HEK293T (cell line): ENCODE data around the gene OST4.
"Not testable (repeated sequence)": the region's sequence is repeated elsewhere in the genome, so short reads cannot be mapped to it uniquely, and the experiment has no call there.

Experiments
- CTCF ChIA-PET: fragments of 350-600 bp; formaldehyde crosslinking; extraction: SDS; loops from one replicate; lab custom pipeline; 2021; ENCODE audit warnings: antibody characterized with exemption, inconsistent platforms; lab: Yijun Ruan, JAX
- POLR2A ChIA-PET: fragments of 350-600 bp; formaldehyde crosslinking; extraction: SDS; loops from one replicate; lab custom pipeline; 2020; ENCODE audit warnings: antibody characterized with exemption, inconsistent platforms; lab: Yijun Ruan, JAX
- DNase-seq: peaks from one replicate; pipeline ENCODE4 v3.0.0; 2012; ENCODE audit warnings: mixed read lengths; ENCODE audit errors: extremely low spot score
- ARNT ChIP-seq: fragments of 450-650 bp; IDR thresholded peaks from 2 replicates; pipeline ENCODE4 v1.6.1; 2017; ENCODE audit warnings: mild to moderate bottlenecking
- BHLHE40 ChIP-seq: fragments of 450-650 bp; IDR thresholded peaks from 2 replicates; pipeline ENCODE4 v1.6.1; 2016; ENCODE audit warnings: mild to moderate bottlenecking, moderate library complexity, borderline replicate concordance
- CTBP1 ChIP-seq: fragments of 450-650 bp; IDR thresholded peaks from 2 replicates; pipeline ENCODE4 v1.6.1; 2016; ENCODE audit warnings: borderline replicate concordance
- ELF4 ChIP-seq: fragments of 450-650 bp; IDR thresholded peaks from 2 replicates; pipeline ENCODE4 v1.6.1; 2017; ENCODE audit warnings: antibody characterized with exemption
- FOXA1 ChIP-seq: fragments of 450-650 bp; IDR thresholded peaks from 2 replicates; pipeline ENCODE4 v1.6.1; 2016; ENCODE audit warnings: mild to moderate bottlenecking
- FOXK2 ChIP-seq: fragments of 450-650 bp; IDR thresholded peaks from 2 replicates; pipeline ENCODE4 v1.6.1; 2016; ENCODE audit warnings: mild to moderate bottlenecking
- FOXM1 ChIP-seq: fragments of 450-650 bp; IDR thresholded peaks from 2 replicates; pipeline ENCODE4 v1.6.1; 2017; ENCODE audit warnings: mild to moderate bottlenecking, borderline replicate concordance
- HDGF ChIP-seq: fragments of 450-650 bp; IDR thresholded peaks from 2 replicates; pipeline ENCODE4 v1.6.1; 2017; ENCODE audit warnings: antibody characterized with exemption, borderline replicate concordance
- L3MBTL2 ChIP-seq: fragments of 450-650 bp; conservative IDR thresholded peaks from 2 replicates; pipeline ENCODE4 v1.6.1; 2016; ENCODE audit warnings: mild to moderate bottlenecking
- LEF1 ChIP-seq: fragments of 450-650 bp; IDR thresholded peaks from 2 replicates; pipeline ENCODE4 v1.6.1; 2017; ENCODE audit warnings: mild to moderate bottlenecking, borderline replicate concordance
- NFRKB ChIP-seq: fragments of 450-650 bp; IDR thresholded peaks from 2 replicates; pipeline ENCODE4 v1.6.1; 2016; ENCODE audit warnings: mild to moderate bottlenecking, moderate library complexity
- PKNOX1 ChIP-seq: fragments of 450-650 bp; IDR thresholded peaks from 2 replicates; pipeline ENCODE4 v1.6.1; 2016
- SP1 ChIP-seq: fragments of 450-650 bp; IDR thresholded peaks from 2 replicates; pipeline ENCODE4 v1.6.1; 2017
- SUZ12 ChIP-seq: fragments of 450-650 bp; IDR thresholded peaks from 2 replicates; pipeline ENCODE4 v1.6.1; 2016; ENCODE audit warnings: mild to moderate bottlenecking
- TARDBP ChIP-seq: fragments of 450-650 bp; IDR thresholded peaks from 2 replicates; pipeline ENCODE4 v1.6.1; 2016
- ZNF384 ChIP-seq: fragments of 450-650 bp; IDR thresholded peaks from 2 replicates; pipeline ENCODE4 v1.6.1; 2016

OST4 gene

DNA sequence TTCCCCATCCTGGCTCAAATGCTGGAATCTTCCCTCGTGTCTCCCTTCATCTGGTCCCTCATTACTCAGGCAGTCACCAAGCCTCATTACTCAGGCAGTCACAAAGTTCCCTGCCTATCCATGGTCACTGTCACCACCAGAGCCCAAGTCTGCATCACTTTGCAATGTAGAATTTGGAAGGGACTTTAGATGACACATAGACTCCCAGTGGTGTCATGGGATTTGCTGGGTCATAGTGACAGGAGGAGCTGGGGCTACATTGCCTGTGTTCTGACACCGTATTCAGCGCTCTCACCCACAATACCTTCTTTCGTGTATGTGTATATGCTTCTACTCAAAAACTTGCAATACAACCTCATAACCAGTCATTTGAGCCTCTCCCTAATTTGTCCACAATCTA is 4.9 kb upstream of the OST4 start:
- TF ChIP-seq CTBP1 (no peak), PKNOX1 (no peak), ARNT (no peak), NFRKB (no peak)
- no peak for DNase-seq
- ChIA-PET POLR2A (interaction anchor here (0.7 kb wide), 1 partner anchor 10 kb away, joined by 3 read pairs; the partner anchor contains the start of gene KHK), CTCF (no interaction called here)

GRCh38 chr2:27075566-27075871 is 4.1 kb upstream of the OST4 start:
- CTCF ChIA-PET, POLR2A ChIA-PET, DNase-seq: not testable (repeated sequence)

DNA sequence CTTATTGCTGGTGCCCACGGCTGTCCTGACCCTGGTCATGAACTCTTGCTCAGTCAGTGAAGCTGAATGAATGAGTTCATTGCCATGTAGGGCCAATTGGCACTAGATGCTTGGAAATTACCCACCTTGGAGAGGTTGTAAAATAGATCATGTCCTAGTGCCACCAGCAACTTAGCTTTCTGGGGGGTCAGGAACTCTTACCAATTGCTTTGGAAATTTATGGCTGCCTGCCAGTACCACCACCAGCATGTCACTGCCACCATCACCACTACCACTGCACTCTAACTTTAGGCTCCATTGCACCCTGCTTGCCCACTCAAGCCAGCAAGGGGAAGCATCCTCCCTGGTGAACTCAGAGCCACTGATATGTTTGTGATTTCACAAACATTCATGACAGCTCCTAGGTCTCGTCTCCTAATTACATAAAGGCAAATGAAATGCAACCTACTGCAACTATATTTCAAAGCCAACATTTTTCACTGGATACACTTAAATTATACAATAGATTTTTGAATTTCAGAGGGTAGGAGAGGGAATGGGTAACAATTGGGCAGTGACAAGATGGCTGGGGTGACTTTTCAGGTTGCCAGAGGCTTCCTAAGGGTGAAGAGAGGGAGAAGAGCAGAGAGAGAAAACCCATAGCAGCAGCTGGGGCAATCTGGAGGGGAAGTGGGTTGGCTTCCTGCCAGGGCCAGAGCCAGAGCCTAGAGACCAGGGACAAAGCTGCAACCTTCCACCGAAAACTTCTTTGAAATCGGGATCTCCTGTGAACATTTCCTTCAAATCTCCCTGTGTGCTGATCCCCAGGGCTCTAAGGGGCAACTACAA is 3.5 kb upstream of the OST4 start:
- POLR2A ChIA-PET, result interaction anchor here (5.2 kb wide), 1 partner anchor 22 kb away, joined by 91 read pairs; the partner anchor contains the start of gene AGBL5
- TF ChIP-seq CTBP1 (no peak), FOXM1 (no peak), BHLHE40 (no peak), FOXK2 (no peak), ZNF384 (no peak), PKNOX1 (no peak), LEF1 (no peak), SP1 (no peak), TARDBP (no peak), SUZ12 (no peak), HDGF (no peak), FOXA1 (no peak), ARNT (no peak)
- DNase-seq, result no peak
- CTCF ChIA-PET, result no interaction called here

GRCh38 chr2:27073782-27074181 is 2.3 kb upstream of the OST4 start:
- DNase-seq, result no peak
- ChIA-PET POLR2A (interaction anchor here (4.5 to 5.2 kb wide), 2 partner anchors 9 to 21 kb away, joined by 76 to 91 read pairs; partner anchors contain the start of gene AGBL5), CTCF (no interaction called here)
- no peak for TF ChIP-seq NFRKB
- no peak for TF ChIP-seq FOXA1
- TF ChIP-seq SP1, result no peak
- TF ChIP-seq ZNF384, result no peak
- TF ChIP-seq SUZ12, result no peak
- TF ChIP-seq FOXK2, result no peak
- no peak for TF ChIP-seq HDGF
- no peak for TF ChIP-seq ARNT
- no peak for TF ChIP-seq LEF1
- TF ChIP-seq ELF4, result no peak
- TF ChIP-seq TARDBP, result no peak
- no peak for TF ChIP-seq L3MBTL2
- no peak for TF ChIP-seq BHLHE40
- TF ChIP-seq PKNOX1, result no peak
- no peak for TF ChIP-seq FOXM1
- TF ChIP-seq CTBP1, result no peak

DNA sequence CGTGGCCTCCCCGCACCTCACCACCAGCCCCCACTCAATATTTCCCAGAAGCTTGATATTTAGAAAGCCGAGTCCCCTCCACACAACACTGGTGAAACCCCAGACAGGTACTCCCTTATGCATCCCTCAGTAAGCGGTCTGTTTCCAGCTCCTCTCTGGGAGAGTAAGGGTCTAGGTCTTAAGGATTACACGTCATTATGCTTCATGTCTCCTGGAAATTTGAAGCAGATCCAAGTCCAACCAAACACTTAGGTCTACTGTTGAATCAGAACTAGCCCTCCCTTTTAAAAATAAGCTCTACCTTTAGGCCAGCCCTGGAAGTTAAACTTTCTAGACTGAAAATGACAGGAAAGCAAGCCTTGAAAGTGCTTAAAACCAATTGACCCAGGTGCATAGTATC is 1.5 kb upstream of the OST4 start:
- no peak for DNase-seq
- ChIA-PET POLR2A (interaction anchor here (1.1 to 5.2 kb wide), 4 partner anchors 10 to 20 kb away, joined by 3 to 91 read pairs (median 46); partner anchors contain the start of genes AGBL5 and KHK), CTCF (interaction anchor here (1.5 kb wide), 1 partner anchor 8 kb away, joined by 4 read pairs; no protein-coding TSS in a partner anchor)
- TF ChIP-seq FOXM1 (no peak), ZNF384 (no peak), SUZ12 (no peak), BHLHE40 (no peak), FOXA1 (no peak), LEF1 (no peak), PKNOX1 (no peak), SP1 (no peak), CTBP1 (no peak), NFRKB (no peak), L3MBTL2 (no peak), FOXK2 (no peak), TARDBP (no peak), ELF4 (no peak), HDGF (no peak), ARNT (no peak)

GRCh38 chr2:27071990-27072830 is 756 bp upstream of the OST4 start:
- peak; percentile 10 for DNase-seq
- no peak for TF ChIP-seq ELF4
- TF ChIP-seq NFRKB, result no peak
- no peak for TF ChIP-seq CTBP1
- no peak for TF ChIP-seq FOXK2
- POLR2A ChIA-PET, result interaction anchor here (0.6 to 5.2 kb wide), 14 partner anchors 9 to 226 kb away, joined by 3 to 91 read pairs (median 6); partner anchors contain the start of genes AGBL5, KHK, SLC30A3 and TRIM54

More at GRCh38 chr2:27071990-27072830, 756 bp upstream of the OST4 start:
- CTCF ChIA-PET, result interaction anchor here (1.5 kb wide), 1 partner anchor 9 kb away, joined by 4 read pairs; no protein-coding TSS in a partner anchor
